ENCODE measurements around the gene UNC119. TPM values are rescaled to one million over a fixed set of nuclear protein-coding genes. Genes with fewer than 3 reads are reported as not detected.

Gene UNC119
- total and polyA plus RNA-seq, 2 of the 13 experiments (the other 11 are each of a cell fraction or from before 2014, with no cell fraction given), result 10.4 to 63.1 TPM

DNA sequence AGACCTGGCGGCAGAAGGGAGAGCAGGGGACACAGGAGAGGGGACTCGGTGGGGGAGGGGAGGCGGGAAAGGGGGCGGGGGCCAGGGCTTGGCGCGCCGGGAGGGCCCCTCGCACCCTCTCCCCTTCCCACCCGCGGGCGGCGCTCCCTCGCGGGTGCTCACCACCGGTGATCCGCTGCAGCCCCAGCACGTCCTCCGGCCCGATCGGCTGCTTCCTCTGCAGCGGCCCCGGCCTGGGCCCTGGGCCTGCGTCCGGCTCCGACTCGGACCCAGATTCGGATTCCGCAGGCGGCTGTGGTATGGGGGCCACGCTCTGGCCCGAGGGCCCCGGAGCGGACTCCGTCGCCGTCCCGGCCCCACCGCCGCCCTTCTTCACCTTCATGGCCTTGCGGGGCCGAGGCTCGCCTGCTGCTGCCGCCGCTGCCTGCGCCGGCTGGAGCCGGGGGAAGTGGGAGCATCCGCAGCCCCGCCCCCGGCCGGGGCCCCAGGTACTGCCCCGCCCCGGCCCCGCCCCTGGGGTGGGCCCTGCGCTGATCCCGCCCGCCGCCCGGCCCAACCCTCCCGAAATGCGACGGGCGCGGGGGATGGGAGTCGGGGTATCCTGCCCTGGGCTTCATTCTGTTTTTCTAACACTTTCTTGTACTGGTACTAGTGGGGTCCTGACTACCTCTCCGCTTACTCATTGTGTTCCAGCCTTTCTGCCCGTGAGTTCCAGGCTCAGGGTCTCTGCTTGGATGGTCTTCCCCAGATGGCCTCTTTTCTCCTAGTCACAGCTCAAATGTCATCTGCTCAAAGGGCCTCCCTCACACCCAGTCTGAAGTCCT, at the start of gene UNC119 (continued):
- TF ChIP-seq, protein P1, sequence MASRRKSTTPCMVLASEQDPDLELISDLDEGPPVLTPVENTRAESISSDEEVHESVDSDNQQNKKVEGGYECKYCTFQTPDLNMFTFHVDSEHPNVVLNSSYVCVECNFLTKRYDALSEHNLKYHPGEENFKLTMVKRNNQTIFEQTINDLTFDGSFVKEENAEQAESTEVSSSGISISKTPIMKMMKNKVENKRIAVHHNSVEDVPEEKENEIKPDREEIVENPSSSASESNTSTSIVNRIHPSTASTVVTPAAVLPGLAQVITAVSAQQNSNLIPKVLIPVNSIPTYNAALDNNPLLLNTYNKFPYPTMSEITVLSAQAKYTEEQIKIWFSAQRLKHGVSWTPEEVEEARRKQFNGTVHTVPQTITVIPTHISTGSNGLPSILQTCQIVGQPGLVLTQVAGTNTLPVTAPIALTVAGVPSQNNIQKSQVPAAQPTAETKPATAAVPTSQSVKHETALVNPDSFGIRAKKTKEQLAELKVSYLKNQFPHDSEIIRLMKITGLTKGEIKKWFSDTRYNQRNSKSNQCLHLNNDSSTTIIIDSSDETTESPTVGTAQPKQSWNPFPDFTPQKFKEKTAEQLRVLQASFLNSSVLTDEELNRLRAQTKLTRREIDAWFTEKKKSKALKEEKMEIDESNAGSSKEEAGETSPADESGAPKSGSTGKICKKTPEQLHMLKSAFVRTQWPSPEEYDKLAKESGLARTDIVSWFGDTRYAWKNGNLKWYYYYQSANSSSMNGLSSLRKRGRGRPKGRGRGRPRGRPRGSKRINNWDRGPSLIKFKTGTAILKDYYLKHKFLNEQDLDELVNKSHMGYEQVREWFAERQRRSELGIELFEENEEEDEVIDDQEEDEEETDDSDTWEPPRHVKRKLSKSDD (CRISPR knock-in tag; IDR thresholded peaks at IDR 0.05; ENCODE audit: low read depth), result no peak
- TF ChIP-seq NAIF1 (CRISPR knock-in tag; IDR thresholded peaks at IDR 0.05; ENCODE audit: borderline replicate concordance) (no peak), RAD51 (IDR thresholded peaks at IDR 0.05; ENCODE audit: borderline replicate concordance) (no peak), SIN3A (IDR thresholded peaks at IDR 0.05; ENCODE audit: borderline replicate concordance, low read depth, low read length) (peak; percentile 2; the same call in 1 of the 2 replicates), TBX3 (IDR thresholded peaks at IDR 0.05; ENCODE audit: borderline replicate concordance) (no peak), ZMAT3 (CRISPR knock-in tag; conservative IDR thresholded peaks at IDR 0.05) (0 out of 2 replicates have a peak, but pooled peaks have one; percentile 41), ZBTB3 (CRISPR knock-in tag; IDR thresholded peaks at IDR 0.05; ENCODE audit: borderline replicate concordance, low read depth) (no peak), PPARG (CRISPR knock-in tag; conservative IDR thresholded peaks at IDR 0.05) (no peak), MTF1 (CRISPR knock-in tag; IDR thresholded peaks at IDR 0.05) (no peak)
- TF ChIP-seq, protein P2, sequence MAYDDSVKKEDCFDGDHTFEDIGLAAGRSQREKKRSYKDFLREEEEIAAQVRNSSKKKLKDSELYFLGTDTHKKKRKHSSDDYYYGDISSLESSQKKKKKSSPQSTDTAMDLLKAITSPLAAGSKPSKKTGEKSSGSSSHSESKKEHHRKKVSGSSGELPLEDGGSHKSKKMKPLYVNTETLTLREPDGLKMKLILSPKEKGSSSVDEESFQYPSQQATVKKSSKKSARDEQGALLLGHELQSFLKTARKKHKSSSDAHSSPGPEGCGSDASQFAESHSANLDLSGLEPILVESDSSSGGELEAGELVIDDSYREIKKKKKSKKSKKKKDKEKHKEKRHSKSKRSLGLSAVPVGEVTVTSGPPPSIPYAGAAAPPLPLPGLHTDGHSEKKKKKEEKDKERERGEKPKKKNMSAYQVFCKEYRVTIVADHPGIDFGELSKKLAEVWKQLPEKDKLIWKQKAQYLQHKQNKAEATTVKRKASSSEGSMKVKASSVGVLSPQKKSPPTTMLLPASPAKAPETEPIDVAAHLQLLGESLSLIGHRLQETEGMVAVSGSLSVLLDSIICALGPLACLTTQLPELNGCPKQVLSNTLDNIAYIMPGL (CRISPR knock-in tag; IDR thresholded peaks at IDR 0.05; ENCODE audit: borderline replicate concordance in 1 of 2, low read depth in 1 of 2), result peak; percentile 31 to 40; a peak in 2 of 4 replicates
- TF ChIP-seq, protein P3, sequence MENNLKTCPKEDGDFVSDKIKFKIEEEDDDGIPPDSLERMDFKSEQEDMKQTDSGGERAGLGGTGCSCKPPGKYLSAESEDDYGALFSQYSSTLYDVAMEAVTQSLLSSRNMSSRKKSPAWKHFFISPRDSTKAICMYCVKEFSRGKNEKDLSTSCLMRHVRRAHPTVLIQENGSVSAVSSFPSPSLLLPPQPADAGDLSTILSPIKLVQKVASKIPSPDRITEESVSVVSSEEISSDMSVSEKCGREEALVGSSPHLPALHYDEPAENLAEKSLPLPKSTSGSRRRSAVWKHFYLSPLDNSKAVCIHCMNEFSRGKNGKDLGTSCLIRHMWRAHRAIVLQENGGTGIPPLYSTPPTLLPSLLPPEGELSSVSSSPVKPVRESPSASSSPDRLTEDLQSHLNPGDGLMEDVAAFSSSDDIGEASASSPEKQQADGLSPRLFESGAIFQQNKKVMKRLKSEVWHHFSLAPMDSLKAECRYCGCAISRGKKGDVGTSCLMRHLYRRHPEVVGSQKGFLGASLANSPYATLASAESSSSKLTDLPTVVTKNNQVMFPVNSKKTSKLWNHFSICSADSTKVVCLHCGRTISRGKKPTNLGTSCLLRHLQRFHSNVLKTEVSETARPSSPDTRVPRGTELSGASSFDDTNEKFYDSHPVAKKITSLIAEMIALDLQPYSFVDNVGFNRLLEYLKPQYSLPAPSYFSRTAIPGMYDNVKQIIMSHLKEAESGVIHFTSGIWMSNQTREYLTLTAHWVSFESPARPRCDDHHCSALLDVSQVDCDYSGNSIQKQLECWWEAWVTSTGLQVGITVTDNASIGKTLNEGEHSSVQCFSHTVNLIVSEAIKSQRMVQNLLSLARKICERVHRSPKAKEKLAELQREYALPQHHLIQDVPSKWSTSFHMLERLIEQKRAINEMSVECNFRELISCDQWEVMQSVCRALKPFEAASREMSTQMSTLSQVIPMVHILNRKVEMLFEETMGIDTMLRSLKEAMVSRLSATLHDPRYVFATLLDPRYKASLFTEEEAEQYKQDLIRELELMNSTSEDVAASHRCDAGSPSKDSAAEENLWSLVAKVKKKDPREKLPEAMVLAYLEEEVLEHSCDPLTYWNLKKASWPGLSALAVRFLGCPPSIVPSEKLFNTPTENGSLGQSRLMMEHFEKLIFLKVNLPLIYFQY (CRISPR knock-in tag; IDR thresholded peaks at IDR 0.05; ENCODE audit: borderline replicate concordance), result 0 out of 2 replicates have a peak, but pooled peaks have one; percentile 32
- TF ChIP-seq, protein P4, sequence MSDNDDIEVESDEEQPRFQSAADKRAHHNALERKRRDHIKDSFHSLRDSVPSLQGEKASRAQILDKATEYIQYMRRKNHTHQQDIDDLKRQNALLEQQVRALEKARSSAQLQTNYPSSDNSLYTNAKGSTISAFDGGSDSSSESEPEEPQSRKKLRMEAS (IDR thresholded peaks at IDR 0.05), result peak; percentile 52; the same call in 1 of the 2 replicates
- TF ChIP-seq, protein P5, sequence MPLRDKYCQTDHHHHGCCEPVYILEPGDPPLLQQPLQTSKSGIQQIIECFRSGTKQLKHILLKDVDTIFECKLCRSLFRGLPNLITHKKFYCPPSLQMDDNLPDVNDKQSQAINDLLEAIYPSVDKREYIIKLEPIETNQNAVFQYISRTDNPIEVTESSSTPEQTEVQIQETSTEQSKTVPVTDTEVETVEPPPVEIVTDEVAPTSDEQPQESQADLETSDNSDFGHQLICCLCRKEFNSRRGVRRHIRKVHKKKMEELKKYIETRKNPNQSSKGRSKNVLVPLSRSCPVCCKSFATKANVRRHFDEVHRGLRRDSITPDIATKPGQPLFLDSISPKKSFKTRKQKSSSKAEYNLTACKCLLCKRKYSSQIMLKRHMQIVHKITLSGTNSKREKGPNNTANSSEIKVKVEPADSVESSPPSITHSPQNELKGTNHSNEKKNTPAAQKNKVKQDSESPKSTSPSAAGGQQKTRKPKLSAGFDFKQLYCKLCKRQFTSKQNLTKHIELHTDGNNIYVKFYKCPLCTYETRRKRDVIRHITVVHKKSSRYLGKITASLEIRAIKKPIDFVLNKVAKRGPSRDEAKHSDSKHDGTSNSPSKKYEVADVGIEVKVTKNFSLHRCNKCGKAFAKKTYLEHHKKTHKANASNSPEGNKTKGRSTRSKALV (CRISPR knock-in tag; IDR thresholded peaks at IDR 0.05), result 0 out of 2 replicates have a peak, but pooled peaks have one; percentile 24
- TF ChIP-seq, protein P6, sequence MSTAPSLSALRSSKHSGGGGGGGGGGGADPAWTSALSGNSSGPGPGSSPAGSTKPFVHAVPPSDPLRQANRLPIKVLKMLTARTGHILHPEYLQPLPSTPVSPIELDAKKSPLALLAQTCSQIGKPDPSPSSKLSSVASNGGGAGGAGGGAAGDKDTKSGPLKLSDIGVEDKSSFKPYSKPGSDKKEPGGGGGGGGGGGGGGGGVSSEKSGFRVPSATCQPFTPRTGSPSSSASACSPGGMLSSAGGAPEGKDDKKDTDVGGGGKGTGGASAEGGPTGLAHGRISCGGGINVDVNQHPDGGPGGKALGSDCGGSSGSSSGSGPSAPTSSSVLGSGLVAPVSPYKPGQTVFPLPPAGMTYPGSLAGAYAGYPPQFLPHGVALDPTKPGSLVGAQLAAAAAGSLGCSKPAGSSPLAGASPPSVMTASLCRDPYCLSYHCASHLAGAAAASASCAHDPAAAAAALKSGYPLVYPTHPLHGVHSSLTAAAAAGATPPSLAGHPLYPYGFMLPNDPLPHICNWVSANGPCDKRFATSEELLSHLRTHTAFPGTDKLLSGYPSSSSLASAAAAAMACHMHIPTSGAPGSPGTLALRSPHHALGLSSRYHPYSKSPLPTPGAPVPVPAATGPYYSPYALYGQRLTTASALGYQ (CRISPR knock-in tag; IDR thresholded peaks at IDR 0.05), result peak; percentile 51; the same call in 1 of the 2 replicates
